Stomach (tissue), 9 donors: ENCODE results near the gene ELMO3. TPM values are rescaled to one million over a fixed set of nuclear protein-coding genes. Genes with fewer than 3 reads are reported as not detected.

Experiments
- DNase-seq, 2 donors: peaks; one replicate each; pipeline versions ENCODE4 v3.0.0 to v3.0.0-alpha.2; 2013 to 2019
- H3K27ac ChIP-seq, 5 donors: fragments of 200-600 bp in 4 of 5; sonication (generic) in 4 of 5; one replicate each; pipeline ENCODE4 v1.5.1; 2013 to 2019; ENCODE audit warnings: mild to moderate bottlenecking in 1 of 5, moderate library complexity in 1 of 5
- H3K27me3 ChIP-seq, 3 donors: fragments of 200-600 bp; sonication (generic); one replicate each; pipeline ENCODE4 v1.5.1; 2017 to 2019; ENCODE audit warnings: mixed run types in 1 of 3
- H3K36me3 ChIP-seq, 4 donors: fragments of 200-600 bp; sonication (generic); 1 replicate in 3 of 4; 2 replicates in 1 of 4; pipeline ENCODE4 v1.5.1; 2016 to 2019
- H3K4me1 ChIP-seq, 4 donors: fragments of 200-600 bp; sonication (generic); one replicate each; pipeline ENCODE4 v1.5.1; 2016 to 2019
- H3K4me3 ChIP-seq, 4 donors: fragments of 200-600 bp; sonication (generic) in 3 of 4; one replicate each; pipeline ENCODE4 v1.5.1; 2016 to 2019; ENCODE audit warnings: mild to moderate bottlenecking in 1 of 4
- H3K9me3 ChIP-seq, 4 donors: fragments of 200-600 bp; sonication (generic); one replicate each; pipeline ENCODE4 v1.5.1; 2016 to 2019
- EP300 ChIP-seq: sonication (generic); formaldehyde crosslinking; IDR thresholded peaks from one replicate; pipeline ENCODE4 v1.6.1; 2017; ENCODE audit warnings: antibody characterized with exemption
- POLR2A ChIP-seq, 4 donors: fragments of 450-650 bp; IDR thresholded peaks; one replicate each; pipeline ENCODE4 v1.6.1; 2016; ENCODE audit warnings: antibody characterized with exemption in 4 of 4, control low read depth in 2 of 4, mild to moderate bottlenecking in 1 of 4, moderate library complexity in 1 of 4
- POLR2AphosphoS5 ChIP-seq, 3 donors: sonication (generic); formaldehyde crosslinking; IDR thresholded peaks; one replicate each; pipeline ENCODE4 v1.6.1; 2016; ENCODE audit warnings: antibody characterized with exemption in 3 of 3
- WGBS, 5 donors: extraction: QIAGEN DNeasy Blood & Tissue Kit in 3 of 5; methylation state at CpG; one replicate each; pipeline versions ENCODE4 v1.1.5 to v1.1.7; 2013 to 2018; 5-methylcytosine and 5-hydroxymethylcytosine counted together
- intact Hi-C: fragments of 100-400 bp; cut with DNase I; formaldehyde crosslinking; loops from one replicate; pipeline ENCODE4 v1.15.1; 2023; ENCODE audit warnings: low total_unique reads
- polyA plus RNA-seq, 3 donors: library from polyadenylated mRNA; stranded (reverse); fragments of 200-250 nt; gene quantifications; one replicate each; pipeline ENCODE4 v1.2.3, GENCODE V29; 2013
- total RNA-seq, 5 donors: library from RNA; depleted of rRNA; stranded (reverse); fragments of >200 nt; gene quantifications; one replicate each; pipeline versions ENCODE4 v1.1.0 to v1.2.3, GENCODE V29; 2014 to 2016
- TF ChIP-seq, protein P1 (sequence below), 7 experiments: fragments of 450-650 bp in 4 of 7; fragments of 200-600 bp in 3 of 7; sonication (generic) in 3 of 7; IDR thresholded peaks; one replicate each; pipeline ENCODE4 v1.5.1; 2016 to 2019; ENCODE audit warnings: antibody characterized with exemption in 7 of 7, control low read depth in 2 of 7, mild to moderate bottlenecking in 1 of 7
- donor health status: healthy with polysubstance abuse.
- donor health status: Bipolar disorder and iron deficiency.
- donor health status: healthy.

ELMO3 gene
- total and polyA plus RNA-seq, 8 donors: 11.6 to 133 (median 40.8) TPM

- no peak for DNase-seq
- Histone ChIP-seq H3K4me3 (no peak overlapping the region), H3K36me3 (peaks cover 52 to 88% (median 86%) of the 10 kb centered on the region in 4 donors), H3K9me3 (no peaks in the 10 kb centered on the region), H3K27ac (peak overlapping the region in 1 of 5 donors; percentile 19), H3K4me1 (peaks cover 9 to 21% (median 11%) of the 10 kb centered on the region in 4 donors), H3K27me3 (no peaks in the 10 kb centered on the region)
- no peak for TF ChIP-seq EP300
- TF ChIP-seq, protein P1, sequence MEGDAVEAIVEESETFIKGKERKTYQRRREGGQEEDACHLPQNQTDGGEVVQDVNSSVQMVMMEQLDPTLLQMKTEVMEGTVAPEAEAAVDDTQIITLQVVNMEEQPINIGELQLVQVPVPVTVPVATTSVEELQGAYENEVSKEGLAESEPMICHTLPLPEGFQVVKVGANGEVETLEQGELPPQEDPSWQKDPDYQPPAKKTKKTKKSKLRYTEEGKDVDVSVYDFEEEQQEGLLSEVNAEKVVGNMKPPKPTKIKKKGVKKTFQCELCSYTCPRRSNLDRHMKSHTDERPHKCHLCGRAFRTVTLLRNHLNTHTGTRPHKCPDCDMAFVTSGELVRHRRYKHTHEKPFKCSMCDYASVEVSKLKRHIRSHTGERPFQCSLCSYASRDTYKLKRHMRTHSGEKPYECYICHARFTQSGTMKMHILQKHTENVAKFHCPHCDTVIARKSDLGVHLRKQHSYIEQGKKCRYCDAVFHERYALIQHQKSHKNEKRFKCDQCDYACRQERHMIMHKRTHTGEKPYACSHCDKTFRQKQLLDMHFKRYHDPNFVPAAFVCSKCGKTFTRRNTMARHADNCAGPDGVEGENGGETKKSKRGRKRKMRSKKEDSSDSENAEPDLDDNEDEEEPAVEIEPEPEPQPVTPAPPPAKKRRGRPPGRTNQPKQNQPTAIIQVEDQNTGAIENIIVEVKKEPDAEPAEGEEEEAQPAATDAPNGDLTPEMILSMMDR (IDR thresholded peaks at IDR 0.05): no peak
- TF ChIP-seq POLR2AphosphoS5 (IDR thresholded peaks at IDR 0.05): no peak
- no peak for TF ChIP-seq POLR2A (IDR thresholded peaks at IDR 0.05)
- 85 to 90% (median 88%) methylated on average over 17 of the region's 17 CpGs for whole genome bisulfite sequencing, 5 donors
- intact Hi-C loops: no loop called here
Measured at GRCh38 chr16:67235816-67236562, 37.1 kb downstream of the ELMO3 start.

- Histone ChIP-seq H3K27me3 (no peaks in the 10 kb centered on the region), H3K27ac (peak overlapping the region in 1 of 5 donors; percentile 19), H3K4me3 (no peak overlapping the region), H3K9me3 (no peaks in the 10 kb centered on the region), H3K36me3 (peaks cover 51 to 80% (median 78%) of the 10 kb centered on the region in 4 donors), H3K4me1 (peaks cover 16 to 29% (median 19%) of the 10 kb centered on the region in 4 donors)
- DNase-seq: peak in 1 of 2 donors; percentile 49
- TF ChIP-seq, protein P1 (IDR thresholded peaks at IDR 0.05): no peak
- 78 to 86% (median 83%) methylated on average over 44 to 50 of the region's 50 CpGs for WGBS, 5 donors
- intact Hi-C loops: no loop called here
Measured at GRCh38 chr16:67236563-67237395, 37.8 kb downstream of the ELMO3 start.

DNA sequence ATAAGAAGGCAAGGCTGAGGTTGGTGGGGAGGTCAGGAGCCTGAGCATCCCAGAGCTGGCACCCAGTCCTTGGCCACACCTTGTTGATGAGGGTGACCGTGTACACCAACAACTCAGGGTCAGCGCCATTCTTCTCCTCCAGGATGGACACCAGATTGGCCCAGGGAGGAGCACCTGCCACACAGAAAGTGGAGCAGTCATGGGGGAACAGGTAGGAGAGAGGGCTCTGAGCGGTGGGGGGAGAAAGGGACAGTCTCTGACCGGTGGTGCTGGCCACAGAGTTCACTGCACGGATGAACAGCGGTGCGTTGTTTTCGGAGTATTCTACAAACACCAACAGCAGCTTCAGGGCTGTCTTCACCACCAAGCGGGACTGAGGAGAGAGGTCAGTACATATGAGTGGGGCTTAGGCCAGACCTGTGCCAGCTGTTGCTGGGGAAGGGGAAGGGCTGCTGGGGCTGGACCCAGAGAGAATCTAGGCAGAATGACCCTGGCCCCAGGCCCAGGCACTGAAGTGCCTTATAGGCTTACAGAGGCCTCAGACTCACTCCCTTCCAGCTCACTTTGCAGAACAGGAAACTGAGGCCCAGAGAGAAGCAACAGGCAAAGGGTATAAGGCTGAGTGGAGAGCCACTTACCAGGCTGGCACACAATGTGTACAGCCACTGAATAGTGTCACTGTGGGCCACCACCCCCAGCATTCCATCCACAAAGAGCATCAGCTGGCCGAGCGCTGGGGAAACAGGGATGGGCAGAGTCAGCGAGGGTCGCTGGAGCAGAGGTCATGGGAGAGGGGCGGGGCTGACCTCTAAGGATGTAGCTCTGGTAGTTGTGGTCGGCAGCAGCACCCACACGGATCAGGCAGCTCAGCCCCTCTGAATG is 38.7 kb downstream of the ELMO3 start:
- WGBS, 5 donors: 77 to 89% (median 79%) methylated on average over 16 of the region's 16 CpGs

More for the DNA sequence above, 38.7 kb downstream of the ELMO3 start:
- intact Hi-C loops: no loop called here
- no peaks in the 10 kb centered on the region for H3K9me3 ChIP-seq
- no peak for DNase-seq
- TF ChIP-seq EP300 (no peak), POLR2A (IDR thresholded peaks at IDR 0.05) (no peak), POLR2AphosphoS5 (IDR thresholded peaks at IDR 0.05) (no peak)
- TF ChIP-seq, protein P1 (IDR thresholded peaks at IDR 0.05): no peak
- H3K4me1 ChIP-seq: peaks cover 20 to 38% (median 27%) of the 10 kb centered on the region in 4 donors
- H3K4me3 ChIP-seq: no peak overlapping the region
- peaks cover 51 to 72% (median 70%) of the 10 kb centered on the region in 4 donors for H3K36me3 ChIP-seq
- no peaks in the 10 kb centered on the region for H3K27me3 ChIP-seq
- H3K27ac ChIP-seq: no peak overlapping the region
